Endodermal cell (in vitro differentiated cells): ENCODE measurements around the gene RPS27L. TPM values are rescaled to one million over a fixed set of nuclear protein-coding genes. Genes with fewer than 3 reads are reported as not detected.
"Not testable (repeated sequence)": the region's sequence is repeated elsewhere in the genome, so short reads cannot be mapped to it uniquely, and the experiment has no call there.

Experiments used
- DNase-seq: peaks from one replicate; pipeline ENCODE4 v3.0.0-alpha.2; 2017
- H3K27ac ChIP-seq: 2 replicates; pipeline ENCODE4 v1.5.1; 2013; ENCODE audit warnings: mild to moderate bottlenecking, low read depth, low read length, moderate library complexity
- H3K27me3 ChIP-seq: 2 replicates; pipeline ENCODE4 v1.6.1; 2013; ENCODE audit warnings: mild to moderate bottlenecking, low read length, moderate library complexity; ENCODE audit not compliant: insufficient read depth, control insufficient read depth, poor library complexity, severe bottlenecking
- H3K36me3 ChIP-seq: 2 replicates; pipeline ENCODE4 v1.7.0; 2013; ENCODE audit warnings: mild to moderate bottlenecking, low read length, moderate library complexity; ENCODE audit not compliant: control insufficient read depth, insufficient read depth
- H3K4me1 ChIP-seq: one replicate; pipeline ENCODE4 v1.7.0; 2013; ENCODE audit warnings: low read length; ENCODE audit not compliant: control insufficient read depth, insufficient read depth
- H3K4me3 ChIP-seq: 2 replicates; pipeline ENCODE4 v1.5.1; 2013; ENCODE audit warnings: mild to moderate bottlenecking, low read length, moderate library complexity
- H3K9ac ChIP-seq: 2 replicates; pipeline ENCODE4 v1.6.1; 2013; ENCODE audit warnings: mild to moderate bottlenecking, low read length, moderate library complexity; ENCODE audit not compliant: poor library complexity, severe bottlenecking; ENCODE audit errors: extremely low read depth
- H3K9me3 ChIP-seq: 2 replicates; pipeline ENCODE4 v1.6.1; 2013; ENCODE audit warnings: mild to moderate bottlenecking, low read length, moderate library complexity; ENCODE audit not compliant: control insufficient read depth
- H3K27ac Mint-ChIP-seq: 2 replicates; pipeline ENCODE4 v1.8.0; 2020; ENCODE audit warnings: mixed read lengths
- H3K27me3 Mint-ChIP-seq: 2 replicates; pipeline ENCODE4 v1.8.0; 2021; ENCODE audit warnings: mild to moderate bottlenecking, mixed read lengths; ENCODE audit not compliant: insufficient read depth
- H3K36me3 Mint-ChIP-seq: 2 replicates; pipeline ENCODE4 v1.8.0; 2020; ENCODE audit warnings: low read depth, mixed read lengths
- H3K4me1 Mint-ChIP-seq: 2 replicates; pipeline ENCODE4 v1.8.0; 2020; ENCODE audit warnings: mixed read lengths
- H3K4me3 Mint-ChIP-seq: 2 replicates; pipeline ENCODE4 v1.8.0; 2020; ENCODE audit warnings: mild to moderate bottlenecking, moderate library complexity, mixed read lengths
- H3K9me3 Mint-ChIP-seq: 2 replicates; pipeline ENCODE4 v1.8.0; 2020; ENCODE audit warnings: mild to moderate bottlenecking, mixed read lengths
- WGBS, 2 experiments: methylation state at CpG; one replicate each; pipeline versions ENCODE4 v1.1.5 to v1.1.7; 2013; ENCODE audit warnings: missing lambda C conversion rate in 2 of 2, mixed read lengths in 1 of 2; ENCODE audit not compliant: insufficient coverage in 1 of 2, insufficient read length in 1 of 2; 5-methylcytosine and 5-hydroxymethylcytosine counted together
- total RNA-seq, 2 donors: library from RNA; stranded (reverse); fragmentation: NEBNext Ultra II Directional in 1 of 2; extraction: Animal tissue kit (Norgen Biotek cat#: 25700) in 1 of 2; gene quantifications; 2 replicates in 1 of 2; 3 replicates in 1 of 2; pipeline ENCODE4 v1.2.1, GENCODE V29; 2021

Gene RPS27L
- total RNA-seq, 2 donors from 2014 or later, result 56.2 to 68.8 TPM

GRCh38 chr15:63098901-63099300, 58.4 kb downstream of the RPS27L start:
- not testable (repeated sequence) for DNase-seq, H3K4me1 ChIP-seq, H3K27me3 Mint-ChIP-seq, H3K9ac ChIP-seq, H3K4me3 ChIP-seq, H3K36me3 Mint-ChIP-seq, H3K4me3 Mint-ChIP-seq, H3K27ac Mint-ChIP-seq, H3K36me3 ChIP-seq, H3K27me3 ChIP-seq, H3K27ac ChIP-seq, H3K4me1 Mint-ChIP-seq
- 90% methylated on average over 15 of the region's 33 CpGs; no CpG with 5 or more reads in 1 of the 2 experiments for WGBS, 2 experiments
- peaks cover 12% of the 10 kb centered on the region for H3K9me3 ChIP-seq
- H3K9me3 Mint-ChIP-seq, result peaks cover 24% of the 10 kb centered on the region

Other genes starting within 250 kb of the RPS27L start
- 100 to 1,000 TPM; 245 to 363 TPM for gene TPM1, start 114.7 kb downstream of the RPS27L start, total RNA-seq
- 10 to 100 TPM; 13.3 to 14.9 TPM for gene LACTB, start 35.6 kb downstream of the RPS27L start, total RNA-seq
- gene RAB8B, start 32.1 kb upstream of the RPS27L start, total RNA-seq, result 10 to 100 TPM; 21.9 to 28.8 TPM
- 10 to 100 TPM; 19.5 to 22.7 TPM for gene APH1B, start 120.1 kb upstream of the RPS27L start, total RNA-seq
- gene CA12, start 224.4 kb upstream of the RPS27L start, total RNA-seq, result 1 to 10 TPM; 1.2 to 2.1 TPM